SK-N-SH (cell line): ENCODE results near the gene PCDHA12.

Experiments used
- EP300 ChIP-seq, 2 experiments: IDR thresholded peaks; 2 replicates each; pipeline versions ENCODE4 v1.4.0 to v1.6.1; 2012; ENCODE audit warnings: borderline replicate concordance in 1 of 2, low read depth in 1 of 2, low read length in 1 of 2
- FOXM1 ChIP-seq: IDR thresholded peaks from 2 replicates; pipeline ENCODE4 v1.4.0; 2012; ENCODE audit warnings: low read depth, mild to moderate bottlenecking
- GABPA ChIP-seq: IDR thresholded peaks from 2 replicates; pipeline ENCODE4 v1.4.0; 2012; ENCODE audit warnings: low read depth, mild to moderate bottlenecking
- POLR2AphosphoS5 ChIP-seq: IDR thresholded peaks from 2 replicates; pipeline ENCODE4 v1.6.1; 2012; ENCODE audit warnings: low read depth, low read length
- RAD21 ChIP-seq: IDR thresholded peaks from 2 replicates; pipeline ENCODE4 v1.6.1; 2012; ENCODE audit warnings: mild to moderate bottlenecking, low read length
- RFX5 ChIP-seq: IDR thresholded peaks from 2 replicates; pipeline ENCODE4 v1.6.1; 2012; ENCODE audit warnings: mild to moderate bottlenecking, improper control_type of control experiment, low read length
- TF ChIP-seq, protein P1 (sequence below): fragments of 200-600 bp; sonication (generic); IDR thresholded peaks from 2 replicates; pipeline ENCODE4 v1.6.1; 2017; ENCODE audit warnings: antibody characterized with exemption, mild to moderate bottlenecking, moderate library complexity

- TF ChIP-seq FOXM1: no peak
- TF ChIP-seq RFX5: no peak
- TF ChIP-seq, protein P1, sequence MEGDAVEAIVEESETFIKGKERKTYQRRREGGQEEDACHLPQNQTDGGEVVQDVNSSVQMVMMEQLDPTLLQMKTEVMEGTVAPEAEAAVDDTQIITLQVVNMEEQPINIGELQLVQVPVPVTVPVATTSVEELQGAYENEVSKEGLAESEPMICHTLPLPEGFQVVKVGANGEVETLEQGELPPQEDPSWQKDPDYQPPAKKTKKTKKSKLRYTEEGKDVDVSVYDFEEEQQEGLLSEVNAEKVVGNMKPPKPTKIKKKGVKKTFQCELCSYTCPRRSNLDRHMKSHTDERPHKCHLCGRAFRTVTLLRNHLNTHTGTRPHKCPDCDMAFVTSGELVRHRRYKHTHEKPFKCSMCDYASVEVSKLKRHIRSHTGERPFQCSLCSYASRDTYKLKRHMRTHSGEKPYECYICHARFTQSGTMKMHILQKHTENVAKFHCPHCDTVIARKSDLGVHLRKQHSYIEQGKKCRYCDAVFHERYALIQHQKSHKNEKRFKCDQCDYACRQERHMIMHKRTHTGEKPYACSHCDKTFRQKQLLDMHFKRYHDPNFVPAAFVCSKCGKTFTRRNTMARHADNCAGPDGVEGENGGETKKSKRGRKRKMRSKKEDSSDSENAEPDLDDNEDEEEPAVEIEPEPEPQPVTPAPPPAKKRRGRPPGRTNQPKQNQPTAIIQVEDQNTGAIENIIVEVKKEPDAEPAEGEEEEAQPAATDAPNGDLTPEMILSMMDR: no peak
- no peak for TF ChIP-seq GABPA
- no peak for TF ChIP-seq POLR2AphosphoS5
- no peak for TF ChIP-seq EP300 (IDR thresholded peaks at IDR 0.05; ENCODE audit: borderline replicate concordance in 1 of 2, low read depth in 1 of 2, low read length in 1 of 2)
- TF ChIP-seq RAD21: no peak
These were observed 6.2 kb upstream of the PCDHA12 start, which contains the start of gene PCDHA11 for GRCh38 chr5:140868721-140869554.
